ENCODE data around the gene ATP9A.

The ATP9A gene

GRCh38 chr20:51695574-51696303 is 72.5 kb downstream of the ATP9A start:
- TF ChIP-seq POLR2AphosphoS5 (IDR thresholded peaks at IDR 0.05; ENCODE audit: low read depth, low read length) = no peak
- TF ChIP-seq TAF1 (IDR thresholded peaks at IDR 0.05; ENCODE audit: borderline replicate concordance, insufficient read depth, low read length) = no peak
- no peak for TF ChIP-seq FOXP2 (optimal IDR thresholded peaks at IDR 0.05; ENCODE audit: borderline replicate concordance, extremely low read depth, extremely low read length, insufficient read depth)
- no peak for TF ChIP-seq REST (IDR thresholded peaks at IDR 0.05; ENCODE audit: insufficient read depth in 1 of 2, low read depth in 2 of 2, low read length in 2 of 2)
- no peak; the same call in 1 of the 2 replicates for TF ChIP-seq SIN3A (IDR thresholded peaks at IDR 0.05; ENCODE audit: borderline replicate concordance, insufficient read depth, low read length)

GRCh38 chr20:51692806-51693400 is 75.3 kb downstream of the ATP9A start:
- no peak for TF ChIP-seq REST (IDR thresholded peaks at IDR 0.05; ENCODE audit: insufficient read depth in 1 of 2, low read depth in 2 of 2, low read length in 2 of 2)
- TF ChIP-seq TAF1 (IDR thresholded peaks at IDR 0.05; ENCODE audit: borderline replicate concordance, insufficient read depth, low read length) = no peak
- no peak for TF ChIP-seq SIN3A (IDR thresholded peaks at IDR 0.05; ENCODE audit: borderline replicate concordance, insufficient read depth, low read length)

GRCh38 chr20:51691703-51692102 is 76.5 kb downstream of the ATP9A start:
- TF ChIP-seq FOXP2 (optimal IDR thresholded peaks at IDR 0.05; ENCODE audit: borderline replicate concordance, extremely low read depth, extremely low read length, insufficient read depth) (no peak), POLR2AphosphoS5 (IDR thresholded peaks at IDR 0.05; ENCODE audit: low read depth, low read length) (no peak), TAF1 (IDR thresholded peaks at IDR 0.05; ENCODE audit: borderline replicate concordance, insufficient read depth, low read length) (no peak), SIN3A (IDR thresholded peaks at IDR 0.05; ENCODE audit: borderline replicate concordance, insufficient read depth, low read length) (no peak), REST (IDR thresholded peaks at IDR 0.05; ENCODE audit: insufficient read depth in 1 of 2, low read depth in 2 of 2, low read length in 2 of 2) (no peak)

GRCh38 chr20:51688600-51689244 is 79.5 kb downstream of the ATP9A start:
- TF ChIP-seq REST (IDR thresholded peaks at IDR 0.05; ENCODE audit: insufficient read depth in 1 of 2, low read depth in 2 of 2, low read length in 2 of 2) (no peak), SIN3A (IDR thresholded peaks at IDR 0.05; ENCODE audit: borderline replicate concordance, insufficient read depth, low read length) (no peak), FOXP2 (optimal IDR thresholded peaks at IDR 0.05; ENCODE audit: borderline replicate concordance, extremely low read depth, extremely low read length, insufficient read depth) (no peak), POLR2AphosphoS5 (IDR thresholded peaks at IDR 0.05; ENCODE audit: low read depth, low read length) (no peak), TAF1 (IDR thresholded peaks at IDR 0.05; ENCODE audit: borderline replicate concordance, insufficient read depth, low read length) (no peak)

Data from PFSK-1 (cell line).